ENCODE measurements around the gene GSTA2.
"Not testable (repeated sequence)": the region's sequence is repeated elsewhere in the genome, so short reads cannot be mapped to it uniquely, and the experiment has no call there.

GRCh38 chr6:52704781-52705502 is 58.3 kb downstream of the GSTA2 start:
- TF ChIP-seq, protein P1, sequence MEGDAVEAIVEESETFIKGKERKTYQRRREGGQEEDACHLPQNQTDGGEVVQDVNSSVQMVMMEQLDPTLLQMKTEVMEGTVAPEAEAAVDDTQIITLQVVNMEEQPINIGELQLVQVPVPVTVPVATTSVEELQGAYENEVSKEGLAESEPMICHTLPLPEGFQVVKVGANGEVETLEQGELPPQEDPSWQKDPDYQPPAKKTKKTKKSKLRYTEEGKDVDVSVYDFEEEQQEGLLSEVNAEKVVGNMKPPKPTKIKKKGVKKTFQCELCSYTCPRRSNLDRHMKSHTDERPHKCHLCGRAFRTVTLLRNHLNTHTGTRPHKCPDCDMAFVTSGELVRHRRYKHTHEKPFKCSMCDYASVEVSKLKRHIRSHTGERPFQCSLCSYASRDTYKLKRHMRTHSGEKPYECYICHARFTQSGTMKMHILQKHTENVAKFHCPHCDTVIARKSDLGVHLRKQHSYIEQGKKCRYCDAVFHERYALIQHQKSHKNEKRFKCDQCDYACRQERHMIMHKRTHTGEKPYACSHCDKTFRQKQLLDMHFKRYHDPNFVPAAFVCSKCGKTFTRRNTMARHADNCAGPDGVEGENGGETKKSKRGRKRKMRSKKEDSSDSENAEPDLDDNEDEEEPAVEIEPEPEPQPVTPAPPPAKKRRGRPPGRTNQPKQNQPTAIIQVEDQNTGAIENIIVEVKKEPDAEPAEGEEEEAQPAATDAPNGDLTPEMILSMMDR (conservative IDR thresholded peaks at IDR 0.05; ENCODE audit: low read length): not testable (repeated sequence)
- not testable (repeated sequence) for TF ChIP-seq EZH2phosphoT487 (IDR thresholded peaks at IDR 0.05; ENCODE audit: borderline replicate concordance, low read depth, low read length)

All from OCI-LY7 (cell line).